Activated CD4-positive, CD25-positive, alpha-beta regulatory T cell treated with anti-CD3 and anti-CD28 coated beads, Interleukin-2, amount 50 U/mL, for 24 hours (primary cell): ENCODE data around the gene C16orf95.
"Not testable (repeated sequence)": the region's sequence is repeated elsewhere in the genome, so short reads cannot be mapped to it uniquely, and the experiment has no call there.

Source experiments
- ATAC-seq, 2 donors: fragments of 150-1000 bp; cut with Tn5 transposase; one replicate each; pipeline ENCODE4 v1.10.0; 2021; ENCODE audit warnings: mild to moderate bottlenecking in 1 of 2, moderate library complexity in 1 of 2

C16orf95 gene

DNA sequence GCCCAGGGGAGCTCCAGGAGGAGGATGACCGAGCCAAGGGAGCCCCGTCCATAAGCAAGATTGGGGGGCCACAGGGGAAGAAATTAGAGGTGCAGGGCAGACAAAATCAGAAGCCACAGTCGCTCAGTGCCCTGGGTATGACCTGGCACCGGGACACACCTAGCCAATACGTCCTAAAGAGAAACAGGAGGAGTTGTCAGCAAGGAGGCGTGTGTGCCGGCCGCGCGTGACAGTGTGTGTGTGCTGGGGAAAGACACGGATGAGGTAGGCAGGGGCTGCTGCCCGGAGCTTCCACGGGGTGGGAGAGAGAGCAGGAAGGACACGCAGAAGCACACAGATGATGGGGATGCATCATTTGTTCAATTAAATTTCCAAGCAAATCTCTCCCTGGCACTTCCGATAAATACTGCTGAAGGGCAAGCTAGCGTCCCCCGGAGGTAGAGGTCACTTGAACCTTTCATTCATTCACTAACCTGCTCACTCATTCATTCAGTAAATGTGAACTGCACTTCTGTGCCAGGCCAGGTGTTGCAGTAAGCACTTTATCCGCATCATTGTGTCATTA is 38.0 kb downstream of the C16orf95 start:
- no peak for ATAC-seq

GRCh38 chr16:87278191-87279093 is 38.8 kb downstream of the C16orf95 start:
- no peak for ATAC-seq

DNA sequence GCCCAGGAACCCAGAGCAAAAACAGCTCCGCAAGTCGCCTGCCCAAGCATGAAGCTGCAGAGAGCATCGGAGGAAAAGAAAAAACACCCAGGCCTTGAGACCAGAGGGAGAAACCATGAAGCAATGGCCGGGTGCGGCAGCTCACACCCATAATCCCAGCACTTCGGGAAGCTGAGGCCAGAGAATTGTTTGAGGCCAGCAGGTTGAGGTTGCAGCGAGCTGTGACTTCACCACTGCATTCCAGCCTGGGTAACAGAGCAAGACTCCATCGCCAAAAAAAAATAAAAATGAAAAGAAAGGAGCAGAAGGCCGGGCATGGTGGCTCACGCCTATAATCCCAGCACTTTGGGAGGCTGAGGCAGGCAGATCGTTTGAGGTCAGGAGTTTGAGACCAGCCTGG is 40.3 kb downstream of the C16orf95 start:
- ATAC-seq = no peak

GRCh38 chr16:87276091-87276701 is 41.0 kb downstream of the C16orf95 start:
- no peak for ATAC-seq

DNA sequence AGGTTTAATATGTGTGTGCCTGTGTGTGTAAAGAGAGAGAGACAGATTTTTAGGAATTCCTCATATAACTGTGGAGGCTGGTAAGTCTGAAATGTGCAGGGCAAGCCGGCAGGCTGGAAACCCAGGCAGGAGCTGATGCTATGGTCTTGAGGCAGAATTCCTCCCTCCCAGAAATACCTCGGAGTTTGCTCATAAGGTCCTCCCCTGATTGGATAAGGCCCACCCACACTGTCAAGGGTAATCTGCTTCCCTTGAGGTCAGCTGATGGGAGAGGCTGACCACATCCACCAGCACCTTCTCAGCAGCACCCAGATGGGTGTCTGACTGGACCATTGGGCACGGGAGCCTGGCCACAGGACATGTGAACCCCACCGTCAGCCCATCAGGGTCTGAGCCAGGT is 42.4 kb downstream of the C16orf95 start:
- no peak for ATAC-seq

GRCh38 chr16:87273471-87274030 is 43.6 kb downstream of the C16orf95 start:
- ATAC-seq = no peak

DNA sequence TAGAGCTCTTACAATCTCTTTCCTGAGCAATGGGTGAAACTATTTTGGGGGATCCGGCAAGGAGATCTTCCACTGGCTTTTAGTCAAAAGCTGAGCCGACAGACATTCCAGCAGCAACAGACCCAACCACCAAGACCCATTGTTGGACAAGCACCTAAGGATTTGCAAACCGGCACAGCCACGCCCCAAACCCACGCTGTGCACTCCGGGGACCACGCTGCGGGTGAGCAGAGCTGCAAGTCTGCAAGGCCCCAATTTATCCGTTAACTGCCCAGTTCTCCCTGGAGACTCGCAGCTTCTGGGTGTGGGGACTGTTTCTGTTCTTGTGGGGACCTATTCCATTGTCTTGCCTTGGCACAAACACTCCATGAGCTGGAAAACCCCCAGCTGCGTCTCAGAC is 45.9 kb downstream of the C16orf95 start:
- no peak for ATAC-seq

DNA sequence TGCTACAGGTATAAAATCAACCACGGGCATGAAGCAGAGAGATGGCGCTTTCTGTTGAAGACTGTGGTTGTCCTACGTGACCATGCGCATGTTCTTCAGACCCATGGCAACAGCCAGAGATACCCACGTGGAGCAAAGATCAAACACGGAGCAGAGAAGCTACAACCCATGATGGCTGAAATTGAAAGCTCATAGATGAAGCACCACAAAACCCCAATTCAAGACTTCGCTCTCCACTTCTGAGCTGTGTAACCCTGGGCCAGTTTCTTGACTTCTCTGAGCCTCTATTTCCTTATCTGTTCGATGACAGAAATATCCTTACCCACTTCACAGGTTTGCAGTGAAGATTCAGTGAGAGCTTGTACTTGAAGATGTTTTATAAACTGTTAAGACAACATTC is 49.6 kb downstream of the C16orf95 start:
- ATAC-seq = no peak

DNA sequence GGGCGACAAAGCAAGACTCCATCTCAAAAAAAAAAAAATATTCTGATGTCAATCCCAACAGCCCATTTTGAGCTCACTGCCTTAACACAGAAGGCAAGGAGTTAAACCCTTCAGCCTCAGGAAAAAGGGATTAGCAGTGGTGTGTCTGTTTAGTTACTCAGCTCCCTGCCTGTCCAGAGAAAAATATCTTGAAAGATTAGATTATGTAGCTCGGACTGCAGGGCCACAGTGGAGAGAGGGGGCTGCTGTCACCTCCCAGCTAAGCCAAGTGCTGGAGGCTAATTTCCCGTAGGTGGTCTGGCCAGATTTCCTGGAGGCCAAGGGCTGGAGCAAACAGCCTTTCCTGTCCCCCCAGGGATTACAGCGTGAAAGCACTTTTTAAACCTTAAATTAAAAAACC is 50.3 kb downstream of the C16orf95 start:
- no peak for ATAC-seq

GRCh38 chr16:87265261-87265660 is 51.9 kb downstream of the C16orf95 start:
- no peak for ATAC-seq

DNA sequence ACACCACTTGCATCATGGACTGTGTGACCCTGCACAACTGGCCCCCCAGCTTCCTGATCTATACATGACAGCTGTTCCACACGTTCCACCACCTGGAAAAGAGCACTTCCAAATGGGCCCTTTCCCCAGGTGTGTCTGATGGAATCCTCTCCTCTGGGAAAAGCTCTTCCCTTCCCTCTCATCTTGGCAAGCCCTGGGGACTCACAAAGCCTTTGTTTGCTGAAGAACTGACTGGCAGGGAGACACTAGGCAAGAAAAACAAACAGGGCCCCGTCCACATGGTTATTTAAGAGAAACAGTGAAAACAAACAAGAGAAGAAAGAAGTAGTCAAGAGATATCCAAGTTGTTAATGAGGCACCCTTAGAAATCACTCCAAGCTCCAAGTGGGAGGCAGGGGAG is 52.6 kb downstream of the C16orf95 start:
- ATAC-seq = no peak

DNA sequence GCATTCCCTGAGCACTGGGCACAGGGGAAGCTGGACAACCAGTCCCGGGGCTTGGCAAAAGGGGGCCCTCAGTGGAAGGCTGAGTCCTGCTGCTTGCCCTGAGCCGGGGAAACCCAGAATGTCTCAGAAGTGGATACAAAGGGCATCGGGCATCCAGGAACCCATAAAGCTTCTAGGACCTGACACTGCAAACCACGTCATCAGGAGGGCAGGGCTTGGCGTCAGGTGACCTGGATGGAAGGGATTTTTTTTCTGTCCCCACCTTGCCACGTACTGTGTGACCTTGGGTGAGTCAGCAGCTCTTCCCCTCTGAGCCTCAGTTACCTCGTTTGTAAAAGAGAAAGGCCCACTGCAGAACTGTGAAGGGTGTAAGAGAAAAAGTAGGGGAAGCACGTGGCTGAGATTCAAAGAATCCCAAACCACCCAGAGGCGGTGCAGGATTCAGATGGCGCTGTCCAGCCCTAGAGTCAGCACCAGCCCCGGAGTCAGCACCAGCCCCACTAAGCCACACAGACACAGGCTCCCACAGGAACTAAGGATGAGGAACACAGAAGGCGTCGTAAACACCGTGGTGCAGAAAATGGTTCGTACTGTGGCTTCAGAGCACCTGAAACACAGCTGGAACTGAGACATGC is 53.7 kb downstream of the C16orf95 start:
- no peak for ATAC-seq

DNA sequence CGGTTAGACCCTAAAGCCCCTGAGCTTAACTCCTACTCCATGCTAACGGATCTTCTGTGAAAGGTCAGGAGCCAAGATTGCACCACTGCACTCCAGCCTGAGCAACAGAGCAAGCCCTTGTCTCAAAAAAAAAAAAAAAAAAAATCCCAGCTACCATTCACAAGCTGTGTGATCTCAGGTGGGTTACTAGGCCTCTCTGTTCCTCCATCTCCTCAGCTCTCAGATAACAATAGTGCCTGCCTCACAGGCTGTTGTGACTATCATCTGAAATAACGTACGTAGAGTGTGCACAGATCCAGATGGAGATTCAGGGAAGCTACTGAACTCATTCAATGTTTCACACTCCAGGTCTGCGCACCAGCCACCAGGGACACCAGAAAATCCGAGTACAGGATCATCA is 57.8 kb downstream of the C16orf95 start:
- no peak for ATAC-seq

DNA sequence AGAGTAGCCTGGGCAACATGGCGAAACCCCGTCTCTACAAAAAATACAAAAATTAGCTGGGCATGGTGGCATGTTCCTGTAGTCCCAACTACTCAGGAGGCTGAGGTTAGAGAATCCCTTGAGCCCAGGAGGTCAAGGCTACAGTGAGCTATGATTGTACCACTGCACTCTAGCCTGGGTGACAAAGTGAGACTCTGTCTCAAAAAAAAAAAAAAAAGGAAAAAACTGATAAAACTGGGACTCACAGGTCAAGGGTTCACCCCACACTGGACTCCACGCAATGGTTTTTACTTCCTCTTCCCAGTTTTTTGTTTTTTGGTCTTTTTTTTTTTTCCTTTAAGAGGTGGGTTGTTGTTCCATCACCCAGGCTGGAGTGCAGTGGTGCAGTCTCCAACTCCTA is 58.5 kb downstream of the C16orf95 start:
- not testable (repeated sequence) for ATAC-seq

GRCh38 chr16:87255866-87256265 is 61.3 kb downstream of the C16orf95 start:
- ATAC-seq = no peak

DNA sequence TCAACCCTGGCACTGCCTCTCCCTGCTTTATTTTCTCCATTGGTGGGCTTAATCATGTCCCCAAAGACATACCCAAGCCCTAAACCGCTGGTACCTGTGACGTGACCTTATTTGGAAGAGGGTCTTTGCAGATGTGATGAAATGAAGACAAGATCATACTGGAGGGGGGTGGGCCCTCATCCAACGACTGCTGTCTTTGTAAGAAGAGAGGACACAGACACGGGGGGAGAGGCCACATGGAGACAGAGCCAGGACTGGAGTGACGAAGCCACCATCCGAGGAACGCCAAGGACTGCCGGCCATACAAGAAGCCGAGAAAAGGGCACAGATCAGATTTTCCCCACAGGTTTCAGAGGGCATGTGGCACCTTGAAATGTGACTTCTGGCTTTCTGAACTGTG is 62.5 kb downstream of the C16orf95 start:
- ATAC-seq = no peak

DNA sequence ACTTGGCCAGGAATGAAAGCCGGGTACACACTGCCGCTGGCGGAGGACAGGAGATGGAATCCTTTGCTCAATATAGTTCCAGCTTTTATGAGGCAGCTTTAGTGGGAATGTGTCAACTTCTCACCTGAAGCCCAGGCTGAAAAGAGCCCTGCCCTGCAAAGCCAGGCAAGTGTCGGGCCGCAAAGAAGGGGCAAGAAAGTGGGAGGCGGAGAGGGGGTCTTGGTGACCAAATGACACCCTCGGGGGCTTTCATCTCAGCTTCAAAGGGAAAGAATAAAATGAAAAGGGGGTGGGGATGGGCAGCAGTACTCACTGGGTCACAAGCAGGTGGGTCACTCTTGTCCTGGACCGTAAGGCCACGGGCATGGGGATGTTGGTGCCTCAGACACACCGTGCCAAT is 62.9 kb downstream of the C16orf95 start:
- ATAC-seq = no peak

GRCh38 chr16:87253536-87253935 is 63.7 kb downstream of the C16orf95 start:
- no peak for ATAC-seq
